ENCODE results near the gene GCNT1.
"Not testable (repeated sequence)": the region's sequence is repeated elsewhere in the genome, so short reads cannot be mapped to it uniquely, and the experiment has no call there.

Gene GCNT1

DNA sequence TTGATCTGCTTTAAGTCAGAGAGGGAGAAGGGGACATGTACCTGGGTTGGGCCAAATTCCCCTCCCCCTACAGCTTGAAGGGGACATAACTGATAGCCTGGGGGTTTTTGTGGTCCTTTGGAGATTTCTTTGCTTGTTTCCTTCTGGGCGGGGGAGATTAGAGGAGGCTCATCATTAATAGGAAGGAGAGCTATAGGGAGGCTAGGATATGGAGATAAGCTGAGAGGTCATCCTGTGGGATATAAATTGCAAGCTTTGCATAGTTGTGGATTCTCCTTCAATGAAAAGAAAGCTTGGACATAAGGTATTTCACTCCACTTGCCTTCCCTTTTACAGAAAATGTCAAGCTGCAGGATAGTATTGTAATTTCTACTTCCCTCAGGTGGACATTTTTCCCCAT lies 34.5 kb downstream of the GCNT1 start:
- DNase-seq: not testable (repeated sequence)

DNA sequence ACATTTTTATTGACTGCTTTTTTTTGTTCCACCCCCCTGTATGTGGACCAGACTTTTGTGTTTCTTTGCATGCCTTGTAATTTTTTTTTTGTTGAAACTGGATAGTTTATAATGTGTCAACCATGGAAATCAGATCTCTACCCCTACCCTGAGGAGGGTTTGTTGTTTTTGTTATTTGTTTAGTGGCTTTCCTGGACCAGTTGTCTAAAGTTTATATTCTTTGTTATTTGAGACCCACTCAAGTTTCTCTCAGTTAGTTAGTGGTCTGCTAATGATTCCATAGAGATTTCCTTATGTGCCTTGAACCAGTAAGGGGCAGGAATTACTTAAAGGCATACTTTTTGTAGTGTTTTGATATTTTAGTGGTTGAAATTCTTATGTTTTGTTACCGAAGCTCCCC lies 41.1 kb downstream of the GCNT1 start:
- no peak for DNase-seq

- no peak for DNase-seq
Observed at GRCh38 chr9:76502746-76503145, 43.8 kb downstream of the GCNT1 start.

- no peak for DNase-seq
Observed at GRCh38 chr9:76510041-76510440, 51.1 kb downstream of the GCNT1 start.

DNA sequence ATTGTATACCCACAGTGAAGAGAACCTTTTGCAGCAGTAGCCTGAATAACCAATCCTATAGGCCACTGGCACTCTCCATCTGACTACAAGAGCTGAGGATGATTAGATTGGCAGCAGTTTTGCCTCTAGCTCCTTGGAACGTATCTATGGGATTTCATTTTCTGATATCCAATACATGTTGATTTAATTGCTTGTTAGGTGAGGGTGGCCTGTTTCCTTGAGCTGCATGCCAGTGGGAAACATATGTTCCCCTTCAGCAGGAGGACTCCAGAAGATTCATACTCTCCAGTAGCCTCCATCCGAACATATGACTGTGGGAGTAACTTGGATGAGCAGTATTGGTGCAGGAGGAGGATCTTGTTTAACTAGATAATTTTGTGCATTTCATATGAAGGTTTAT lies 51.5 kb downstream of the GCNT1 start:
- no peak for DNase-seq

DNA sequence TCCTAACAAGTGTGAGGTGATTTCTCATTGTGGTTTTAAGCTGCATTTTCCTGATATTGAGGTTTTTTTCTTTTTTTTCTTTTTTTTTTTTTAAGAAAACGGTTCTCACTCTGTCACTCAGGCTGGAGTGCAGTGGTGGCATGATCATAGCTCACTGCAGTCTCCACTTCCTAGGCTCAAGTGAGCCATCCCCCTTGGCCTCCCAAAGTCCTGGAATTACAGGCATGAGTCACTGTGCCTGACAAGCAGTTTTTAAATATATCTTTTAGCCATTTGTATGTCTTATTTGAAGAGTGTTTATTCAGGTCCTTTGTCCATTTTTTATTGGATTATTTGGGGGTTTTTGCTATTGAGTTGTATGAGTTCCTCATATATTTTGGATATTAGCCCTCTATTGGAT lies 53.8 kb downstream of the GCNT1 start:
- DNase-seq: no peak

DNA sequence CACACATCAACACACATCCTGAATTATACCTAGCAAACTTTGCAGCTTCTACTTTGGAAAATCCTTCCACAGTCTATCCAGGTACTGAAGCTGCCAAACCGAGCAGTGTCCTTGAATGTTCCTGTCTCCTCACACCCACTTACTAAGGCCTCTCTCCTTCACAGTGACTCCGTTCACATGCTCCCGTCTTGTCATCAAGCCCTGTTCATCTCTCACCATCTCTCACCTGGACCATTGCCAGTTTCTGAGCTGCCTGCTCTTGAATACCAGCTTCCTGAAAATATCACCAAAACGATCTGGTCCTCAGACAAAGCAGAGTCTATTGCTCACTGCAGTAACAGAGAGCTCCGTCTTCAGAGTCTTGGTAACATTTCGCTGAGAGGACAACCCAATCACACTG lies 57.4 kb downstream of the GCNT1 start:
- no peak for DNase-seq

DNA sequence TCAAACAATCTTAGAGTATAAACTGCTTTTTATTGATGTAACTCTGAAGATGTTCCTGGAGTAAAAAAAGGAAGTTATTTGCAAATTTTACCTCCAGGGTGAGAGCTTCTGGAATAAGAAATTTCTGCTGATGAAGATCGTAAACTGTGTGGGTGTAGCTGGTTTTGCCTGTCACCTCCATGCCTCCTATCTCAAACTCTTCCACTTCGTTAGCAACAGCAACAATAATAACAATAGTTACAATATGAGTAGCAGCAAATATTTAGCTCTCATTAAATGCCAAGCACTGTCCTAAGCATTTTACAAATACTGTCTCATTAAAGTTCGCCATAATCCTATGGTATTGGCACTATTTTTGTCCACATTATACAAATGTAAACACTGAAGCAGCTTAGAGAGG lies 57.9 kb downstream of the GCNT1 start:
- DNase-seq: no peak

GRCh38 chr9:76519075-76519835 lies 60.3 kb downstream of the GCNT1 start:
- DNase-seq: no peak

DNA sequence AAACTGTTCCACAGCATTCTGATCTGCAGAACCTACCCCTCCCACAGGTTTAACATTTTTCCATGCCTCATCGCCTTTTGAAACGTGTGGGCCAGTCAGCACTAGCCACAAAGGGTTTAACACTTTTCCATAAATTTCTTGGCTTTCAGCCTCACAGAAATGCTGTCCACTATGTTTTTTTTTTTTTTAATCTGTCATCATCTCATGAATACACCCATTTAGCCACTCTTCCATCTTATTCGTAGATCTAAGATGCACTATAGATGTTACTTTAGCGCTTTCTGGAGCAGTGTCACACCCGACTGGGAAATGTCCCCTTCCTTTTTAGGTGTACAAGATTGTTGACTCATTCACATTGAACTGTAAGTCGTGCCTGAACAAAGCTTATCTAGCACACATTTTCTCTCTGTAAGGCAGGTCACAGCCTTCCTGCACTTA lies 62.3 kb downstream of the GCNT1 start:
- no peak for DNase-seq

GRCh38 chr9:76521906-76522305 lies 62.9 kb downstream of the GCNT1 start:
- no peak for DNase-seq

GRCh38 chr9:76523617-76524200 lies 64.7 kb downstream of the GCNT1 start:
- DNase-seq: not testable (repeated sequence)

DNA sequence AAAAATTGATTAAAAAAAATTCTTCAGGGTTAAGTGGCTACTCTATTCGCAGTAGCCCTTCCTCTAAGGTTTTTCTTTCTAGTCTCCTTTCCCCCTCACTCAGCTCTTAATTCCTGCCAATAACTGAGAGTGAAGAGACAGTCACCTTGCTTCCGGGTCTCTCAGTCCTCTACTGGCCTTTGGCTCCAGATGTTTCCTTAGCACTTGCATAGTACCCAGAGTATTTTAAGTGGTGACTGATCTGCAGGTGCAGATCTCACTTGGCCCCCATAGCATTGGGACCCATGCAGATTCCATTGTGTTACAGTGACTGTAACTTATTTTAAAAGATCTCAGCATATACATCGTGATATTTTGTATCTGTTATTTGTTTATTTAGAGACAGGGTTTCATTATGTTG lies 66.2 kb downstream of the GCNT1 start:
- DNase-seq: no peak

DNA sequence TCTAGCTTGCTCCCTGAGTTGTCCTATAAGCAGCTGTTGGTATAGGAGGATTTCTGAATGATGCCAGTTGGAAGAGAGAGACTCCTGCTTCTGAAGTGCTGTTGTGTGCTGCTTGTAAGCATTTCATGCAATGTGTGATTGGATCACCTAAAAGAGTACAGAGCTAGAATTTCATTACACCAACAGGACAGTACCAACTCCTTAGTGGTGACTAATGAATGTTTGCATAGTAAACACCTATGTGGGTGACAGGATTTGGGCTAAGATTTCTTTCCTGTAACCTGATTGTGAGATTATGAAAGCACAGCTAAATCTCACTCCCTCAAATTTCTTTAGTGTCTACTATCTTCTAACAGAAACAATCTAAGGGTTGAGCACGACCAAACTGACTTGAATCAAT lies 67.0 kb downstream of the GCNT1 start:
- no peak for DNase-seq

DNA sequence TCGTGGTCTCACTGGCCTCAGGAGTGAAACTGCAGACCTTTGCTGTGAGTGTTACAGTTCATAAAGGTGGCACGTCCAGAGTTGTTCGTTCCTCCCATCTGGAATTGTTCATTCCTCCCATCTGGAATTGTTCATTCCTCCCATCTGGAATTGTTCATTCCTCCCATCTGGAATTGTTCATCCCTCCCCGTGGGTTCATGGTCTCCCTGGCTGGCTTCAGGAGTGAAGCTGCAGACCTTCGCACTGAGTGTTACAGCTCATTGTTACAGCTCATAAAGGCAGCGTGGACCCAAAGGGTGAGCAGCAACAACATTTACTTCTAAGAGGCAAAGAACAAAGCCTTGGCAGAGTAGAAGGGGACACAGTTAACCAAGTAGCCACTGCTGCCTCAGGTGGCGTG lies 69.1 kb downstream of the GCNT1 start:
- no peak for DNase-seq

DNA sequence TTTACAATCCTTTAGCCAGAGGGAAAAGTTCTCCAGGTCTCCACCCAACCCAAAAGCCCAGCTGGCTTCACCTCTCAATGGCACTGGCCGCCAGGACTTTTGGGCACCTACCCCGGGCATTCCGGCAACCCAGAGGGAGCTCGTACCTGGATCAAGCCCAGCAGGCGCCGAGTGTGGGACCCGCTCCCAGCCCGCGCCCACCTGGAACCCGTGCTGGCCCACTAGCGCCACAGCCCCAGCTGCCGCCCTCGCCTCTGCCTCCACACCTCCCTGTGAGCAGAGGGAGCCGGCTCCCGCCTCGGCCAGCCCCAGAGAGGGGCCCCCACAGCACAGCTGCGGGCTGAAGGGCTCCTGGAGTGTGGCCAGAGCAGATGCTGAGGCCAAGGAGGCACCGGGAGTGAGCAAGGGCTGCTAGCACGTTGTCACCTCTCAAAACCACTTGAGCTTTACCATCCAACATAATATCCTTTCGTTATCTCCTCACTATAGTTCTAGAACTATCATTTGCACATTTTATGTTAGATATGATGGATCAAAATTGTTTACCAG lies 69.7 kb downstream of the GCNT1 start:
- no peak for DNase-seq

- DNase-seq: no peak
Observed at GRCh38 chr9:76529653-76530052, 70.7 kb downstream of the GCNT1 start.

GRCh38 chr9:76530458-76531110 lies 71.6 kb downstream of the GCNT1 start:
- DNase-seq: no peak

DNA sequence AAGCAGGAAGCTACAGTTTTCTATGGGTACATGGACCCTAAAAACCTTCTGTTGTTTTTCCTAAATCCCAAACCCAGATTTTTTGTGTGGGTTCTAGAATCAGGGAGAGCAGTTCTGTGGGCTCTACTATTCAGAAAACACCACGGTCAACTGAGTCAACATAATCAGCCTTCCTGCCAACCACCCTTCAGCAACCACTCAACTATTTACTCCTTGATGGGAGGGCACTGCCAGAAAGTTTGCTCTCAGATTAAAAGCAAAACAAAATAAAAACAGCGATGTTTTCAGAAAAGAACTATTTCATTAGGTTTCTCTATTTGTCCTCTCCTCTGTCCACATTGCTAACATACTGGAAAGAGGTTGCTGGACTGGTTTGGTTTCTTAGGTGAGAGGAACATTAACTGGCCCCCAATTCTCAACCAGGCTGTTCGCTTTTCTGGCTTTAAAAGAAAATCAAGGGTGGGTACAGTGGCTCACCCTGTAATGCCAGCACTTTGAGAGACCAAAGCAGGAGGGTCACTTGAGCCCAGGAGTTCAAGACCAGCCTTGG lies 72.3 kb downstream of the GCNT1 start:
- DNase-seq: no peak

GRCh38 chr9:76532877-76533276 lies 73.9 kb downstream of the GCNT1 start:
- not testable (repeated sequence) for DNase-seq

- no peak for DNase-seq
Observed at GRCh38 chr9:76534026-76534425, 75.0 kb downstream of the GCNT1 start.

GRCh38 chr9:76537150-76537646 lies 78.2 kb downstream of the GCNT1 start:
- no peak for DNase-seq

GRCh38 chr9:76539180-76539579 lies 80.2 kb downstream of the GCNT1 start:
- DNase-seq: no peak

GRCh38 chr9:76542360-76542759 lies 83.4 kb downstream of the GCNT1 start:
- no peak for DNase-seq
